Measurements from ENCODE around the gene ZFYVE28.

Gene ZFYVE28

DNA sequence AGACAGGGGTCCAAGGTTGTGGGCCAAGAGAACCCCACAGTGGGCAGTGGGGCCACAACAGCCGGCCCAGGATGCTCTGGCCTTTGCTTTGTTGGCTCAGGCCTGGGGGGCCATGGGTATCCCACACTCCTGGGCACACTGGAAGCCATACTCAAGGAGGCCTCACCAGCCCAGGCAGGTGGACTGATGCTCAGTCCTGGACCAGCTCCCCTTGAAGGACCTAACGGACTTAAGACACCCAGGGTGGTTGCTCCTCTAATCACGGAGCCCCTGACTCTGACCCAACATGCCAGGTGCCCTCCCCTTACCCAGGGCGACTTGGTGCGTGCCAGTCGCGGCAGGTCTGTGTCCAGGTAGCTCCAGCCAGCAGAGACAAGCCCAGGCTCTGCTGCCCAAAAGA, 50.8 kb downstream of the ZFYVE28 start:
- no peak for DNase-seq (ENCODE audit: low spot score)
- in situ Hi-C loops (cut with MboI; ENCODE audit: low pct_unique_long_range_greater_than_20kb, low sequenced_read_pairs, unreplicated experiment) = no loop called here
- TF ChIP-seq, protein P1, sequence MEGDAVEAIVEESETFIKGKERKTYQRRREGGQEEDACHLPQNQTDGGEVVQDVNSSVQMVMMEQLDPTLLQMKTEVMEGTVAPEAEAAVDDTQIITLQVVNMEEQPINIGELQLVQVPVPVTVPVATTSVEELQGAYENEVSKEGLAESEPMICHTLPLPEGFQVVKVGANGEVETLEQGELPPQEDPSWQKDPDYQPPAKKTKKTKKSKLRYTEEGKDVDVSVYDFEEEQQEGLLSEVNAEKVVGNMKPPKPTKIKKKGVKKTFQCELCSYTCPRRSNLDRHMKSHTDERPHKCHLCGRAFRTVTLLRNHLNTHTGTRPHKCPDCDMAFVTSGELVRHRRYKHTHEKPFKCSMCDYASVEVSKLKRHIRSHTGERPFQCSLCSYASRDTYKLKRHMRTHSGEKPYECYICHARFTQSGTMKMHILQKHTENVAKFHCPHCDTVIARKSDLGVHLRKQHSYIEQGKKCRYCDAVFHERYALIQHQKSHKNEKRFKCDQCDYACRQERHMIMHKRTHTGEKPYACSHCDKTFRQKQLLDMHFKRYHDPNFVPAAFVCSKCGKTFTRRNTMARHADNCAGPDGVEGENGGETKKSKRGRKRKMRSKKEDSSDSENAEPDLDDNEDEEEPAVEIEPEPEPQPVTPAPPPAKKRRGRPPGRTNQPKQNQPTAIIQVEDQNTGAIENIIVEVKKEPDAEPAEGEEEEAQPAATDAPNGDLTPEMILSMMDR (IDR thresholded peaks at IDR 0.05; ENCODE audit: extremely low read depth, insufficient read depth, missing control alignments) = no peak

DNA sequence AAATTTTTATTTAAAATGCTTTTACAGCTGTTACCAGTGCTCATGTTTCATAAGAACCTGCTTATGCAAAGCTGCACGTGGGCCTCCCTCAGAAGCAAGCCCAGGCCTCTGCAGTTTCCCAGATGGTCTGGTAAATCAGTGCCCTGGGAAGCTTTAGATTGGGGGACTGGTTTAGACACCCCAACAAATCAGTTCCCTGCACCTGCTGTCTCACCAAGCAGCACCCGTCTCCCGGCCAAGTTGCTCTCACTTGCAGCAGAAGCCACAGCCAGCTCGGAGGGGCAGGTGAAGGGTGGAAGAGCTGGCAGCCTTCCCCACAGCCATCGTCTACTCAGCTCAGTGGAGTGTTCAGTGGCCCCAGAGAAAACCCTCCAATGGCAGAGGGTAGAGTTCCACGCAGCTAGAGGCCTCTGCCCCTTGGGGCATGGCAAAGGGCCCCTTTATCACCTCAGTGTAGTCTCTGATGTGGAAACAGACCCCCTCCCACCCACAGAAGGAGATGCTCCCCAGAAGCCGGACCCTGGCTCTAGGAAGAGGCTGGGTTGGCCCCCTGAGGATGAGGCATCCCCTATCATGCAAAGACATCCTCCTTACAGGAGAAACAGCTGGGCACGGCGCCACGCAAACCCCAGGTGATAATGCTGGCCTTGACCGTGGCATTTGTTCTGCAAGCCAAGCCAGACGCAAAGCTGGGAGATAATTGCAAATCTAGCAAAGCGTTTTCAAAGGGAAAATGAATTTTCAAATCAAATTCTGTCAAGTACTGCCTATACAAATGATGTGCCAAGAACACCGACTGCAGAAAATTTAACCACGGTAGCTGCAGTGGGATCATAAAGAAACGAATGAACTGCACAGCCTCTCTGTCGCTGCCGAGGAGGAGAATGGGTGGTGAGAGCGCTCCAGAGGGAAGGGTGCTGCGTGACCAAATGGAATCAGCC, 51.9 kb downstream of the ZFYVE28 start:
- TF ChIP-seq, protein P1 (IDR thresholded peaks at IDR 0.05; ENCODE audit: extremely low read depth, insufficient read depth, missing control alignments) = no peak
- in situ Hi-C loops (cut with MboI; ENCODE audit: low pct_unique_long_range_greater_than_20kb, low sequenced_read_pairs, unreplicated experiment) = no loop called here
- DNase-seq (ENCODE audit: low spot score) = no peak

DNA sequence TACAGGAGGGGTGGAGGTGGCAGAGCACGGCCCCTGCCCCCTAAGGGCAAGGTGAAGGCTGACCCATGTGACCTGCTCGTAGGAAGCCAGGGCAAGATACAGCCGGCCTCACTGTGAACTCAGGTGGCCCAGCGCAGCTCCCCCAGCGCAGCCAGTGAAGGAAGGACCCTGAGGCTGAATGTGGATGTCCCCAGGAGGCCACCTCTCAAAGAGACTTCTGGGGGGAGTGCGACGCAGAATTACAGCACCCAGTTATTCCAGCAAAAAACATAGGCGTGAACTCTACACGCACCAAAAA, 52.6 kb downstream of the ZFYVE28 start:
- in situ Hi-C loops (cut with MboI; ENCODE audit: low pct_unique_long_range_greater_than_20kb, low sequenced_read_pairs, unreplicated experiment) = no loop called here
- TF ChIP-seq, protein P1 (IDR thresholded peaks at IDR 0.05; ENCODE audit: extremely low read depth, insufficient read depth, missing control alignments) = no peak
- DNase-seq (ENCODE audit: low spot score) = no peak

DNA sequence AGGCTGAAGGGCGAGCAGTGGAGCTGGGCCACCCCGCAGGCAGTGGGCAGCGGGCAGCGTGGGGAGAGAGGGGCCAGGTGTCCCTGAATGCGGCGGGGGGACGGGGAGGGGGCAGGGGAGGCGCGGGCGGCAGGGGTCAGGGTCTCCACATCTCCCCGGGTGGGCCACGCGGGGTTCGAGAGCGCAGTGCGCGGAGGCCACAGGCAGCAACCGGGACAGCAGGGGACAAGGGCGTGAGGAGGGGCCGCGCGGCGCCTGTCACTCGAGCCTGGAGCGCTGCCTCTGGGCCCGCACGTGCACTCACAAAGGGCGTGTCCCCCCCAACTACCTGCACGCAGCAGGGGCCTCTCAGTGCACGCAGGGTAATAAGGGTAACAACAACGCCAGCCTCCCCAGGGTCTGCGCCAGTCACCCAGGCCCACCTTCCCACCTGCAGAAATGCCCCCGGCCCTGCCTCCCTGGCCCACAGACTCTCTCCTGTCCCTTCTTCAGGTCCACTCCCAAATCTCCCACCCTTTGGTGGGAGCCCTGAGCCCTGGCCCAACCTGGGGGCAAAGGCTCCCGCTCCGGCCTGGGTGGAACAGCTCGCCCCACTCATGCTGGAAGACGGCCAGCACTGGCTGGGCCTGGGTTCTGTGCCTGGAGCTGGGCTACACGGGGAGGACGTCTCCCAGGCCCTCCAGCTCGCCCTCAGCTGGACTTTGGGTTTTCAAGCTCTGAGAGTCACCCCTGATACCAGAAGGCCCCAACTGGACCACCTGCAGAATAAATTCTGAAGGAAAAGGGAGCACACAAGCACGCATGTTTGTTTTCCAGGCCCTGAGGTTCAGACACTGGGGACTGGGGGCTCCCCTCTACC, 53.2 kb downstream of the ZFYVE28 start:
- in situ Hi-C loops (cut with MboI; ENCODE audit: low pct_unique_long_range_greater_than_20kb, low sequenced_read_pairs, unreplicated experiment) = no loop called here
- no peak for DNase-seq (ENCODE audit: low spot score)
- TF ChIP-seq, protein P1 (IDR thresholded peaks at IDR 0.05; ENCODE audit: extremely low read depth, insufficient read depth, missing control alignments) = no peak

- peak; percentile 59 for DNase-seq (ENCODE audit: low spot score)
- in situ Hi-C loops (cut with MboI; ENCODE audit: low pct_unique_long_range_greater_than_20kb, low sequenced_read_pairs, unreplicated experiment) = no loop called here
- TF ChIP-seq, protein P1 (IDR thresholded peaks at IDR 0.05; ENCODE audit: extremely low read depth, insufficient read depth, missing control alignments) = no peak
Measured at GRCh38 chr4:2364654-2365053, 53.8 kb downstream of the ZFYVE28 start.

- in situ Hi-C loops (cut with MboI; ENCODE audit: low pct_unique_long_range_greater_than_20kb, low sequenced_read_pairs, unreplicated experiment) = no loop called here
- TF ChIP-seq, protein P1 (IDR thresholded peaks at IDR 0.05; ENCODE audit: extremely low read depth, insufficient read depth, missing control alignments) = no peak
- no peak for DNase-seq (ENCODE audit: low spot score)
Measured at GRCh38 chr4:2363951-2364653, 54.3 kb downstream of the ZFYVE28 start.

Data from GM13977 (cell line).